ENCODE results near the gene GPANK1. TPM values are rescaled to one million over a fixed set of nuclear protein-coding genes. Genes with fewer than 3 reads are reported as not detected.
A peak's percentile ranks its signal among the peaks of the same experiment; 100 is the strongest.

GPANK1 gene
- total RNA-seq, 2 experiments from 2014 or later, result 33.3 to 37.0 TPM

DNA sequence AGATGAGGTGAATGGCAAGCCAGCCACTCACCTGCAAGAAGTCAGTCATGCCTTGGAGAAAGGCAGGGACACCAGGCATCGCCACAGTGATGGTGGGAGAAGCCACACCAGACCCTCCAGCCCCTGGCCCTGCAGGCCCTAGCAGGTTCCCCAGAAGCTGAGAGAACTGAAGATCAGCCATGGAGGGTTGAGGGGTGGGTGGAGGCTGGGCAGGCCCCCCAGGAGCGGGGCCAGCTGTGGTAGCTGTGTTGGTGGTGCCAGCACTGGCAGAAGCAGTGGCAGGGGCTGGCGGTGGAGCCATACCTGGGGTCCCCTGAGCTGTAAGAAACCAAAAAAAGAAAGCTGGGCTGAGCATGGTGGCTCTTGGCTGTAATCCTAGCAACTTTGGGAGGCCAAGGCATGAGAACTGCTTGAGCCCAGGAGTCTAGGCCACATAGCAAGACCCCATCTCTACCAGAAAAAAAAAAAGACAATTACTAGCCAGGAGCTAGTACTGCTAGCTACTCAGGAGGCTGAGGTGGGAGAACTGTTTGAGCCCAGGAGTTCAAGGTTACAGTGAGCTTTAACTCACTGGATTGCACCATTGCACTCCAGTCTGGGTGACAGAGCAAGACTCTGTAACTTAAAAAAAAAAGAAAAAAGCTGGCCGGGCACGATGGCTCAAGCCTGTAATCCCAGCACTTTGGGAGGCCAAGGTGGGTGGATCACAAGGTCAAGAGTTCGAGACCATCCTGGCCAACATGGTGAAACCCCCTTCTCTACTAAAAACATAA is 21.8 kb downstream of the GPANK1 start:
- Mint-ChIP-seq H3K4me3 (no peak overlapping the region), H3K9me3 (no peaks in the 10 kb centered on the region), H3K4me1 (peaks cover 18% of the 10 kb centered on the region), H3K27ac (no peak overlapping the region), H3K27me3 (no peaks in the 10 kb centered on the region), H3K36me3 (peaks cover 14% of the 10 kb centered on the region)
- no peak for DNase-seq

DNA sequence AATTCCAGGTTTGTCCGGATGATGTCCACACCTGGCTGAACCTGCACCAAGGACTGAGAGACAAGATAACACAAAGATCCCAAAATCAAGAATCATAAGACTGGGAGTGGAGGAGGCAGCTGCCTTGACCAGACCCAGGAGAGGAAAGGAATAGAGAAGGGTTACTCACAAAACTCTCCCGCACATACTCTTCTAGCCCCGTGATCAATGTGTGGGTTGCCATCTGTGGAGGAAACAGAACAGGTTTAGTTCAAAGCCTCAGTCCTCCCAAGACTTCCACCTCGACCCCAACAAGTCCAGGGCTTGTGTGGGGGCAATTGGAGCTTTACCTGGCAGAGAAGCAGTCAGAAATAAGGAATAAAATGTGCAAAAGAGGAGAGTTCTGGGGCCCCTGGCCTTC is 23.4 kb downstream of the GPANK1 start:
- H3K27me3 Mint-ChIP-seq, result no peaks in the 10 kb centered on the region
- no peak overlapping the region for H3K27ac Mint-ChIP-seq
- no peak for DNase-seq
- H3K4me1 Mint-ChIP-seq, result peaks cover 18% of the 10 kb centered on the region
- H3K4me3 Mint-ChIP-seq, result no peak overlapping the region
- H3K36me3 Mint-ChIP-seq, result peaks cover 13% of the 10 kb centered on the region
- no peaks in the 10 kb centered on the region for H3K9me3 Mint-ChIP-seq

DNA sequence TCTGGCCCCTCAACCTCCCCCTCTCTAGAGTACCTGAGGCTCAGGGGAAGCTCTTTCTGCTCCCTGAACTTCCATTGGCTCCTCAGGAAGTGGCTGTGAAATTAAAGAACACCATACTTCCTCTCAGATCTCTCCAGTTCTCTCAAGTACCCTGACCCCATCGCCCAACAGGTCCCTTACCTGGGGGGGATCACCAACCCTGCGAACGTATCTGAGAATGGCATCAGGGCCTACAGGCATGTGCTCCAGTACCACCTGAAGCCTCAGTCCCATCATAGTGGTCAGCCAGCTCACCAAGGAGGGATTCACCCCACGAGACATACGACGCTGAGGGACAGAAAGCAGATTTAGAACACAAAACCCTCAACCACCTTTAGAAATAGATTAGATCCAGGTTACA is 24.2 kb downstream of the GPANK1 start:
- no peak for DNase-seq
- Mint-ChIP-seq H3K4me1 (peaks cover 18% of the 10 kb centered on the region), H3K27ac (peak overlapping the region; percentile 48), H3K9me3 (no peaks in the 10 kb centered on the region), H3K4me3 (no peak overlapping the region), H3K27me3 (no peaks in the 10 kb centered on the region), H3K36me3 (peaks cover 13% of the 10 kb centered on the region)

DNA sequence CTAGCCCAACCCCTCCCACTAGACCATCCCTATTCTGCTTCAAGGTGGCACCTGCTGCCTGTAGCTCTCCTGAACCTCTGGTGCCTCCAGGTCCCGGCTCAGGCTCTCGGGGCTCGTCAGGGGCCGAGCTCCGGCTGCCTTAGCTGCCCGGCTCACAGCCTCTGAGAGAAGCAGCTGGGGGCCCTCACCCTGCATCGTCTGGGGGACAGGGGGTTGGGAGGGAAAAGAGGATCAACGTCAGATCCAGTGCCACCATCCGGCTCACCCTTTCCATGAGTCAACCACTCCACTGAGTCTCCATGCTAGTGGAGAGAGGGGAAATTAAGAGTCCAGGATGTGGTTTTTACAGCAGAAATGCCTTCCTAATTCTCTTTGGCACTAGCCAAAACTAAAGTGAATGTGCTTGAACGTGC is 25.3 kb downstream of the GPANK1 start:
- no peak for DNase-seq
- H3K27me3 Mint-ChIP-seq, result no peaks in the 10 kb centered on the region
- H3K36me3 Mint-ChIP-seq, result peaks cover 9% of the 10 kb centered on the region
- no peaks in the 10 kb centered on the region for H3K9me3 Mint-ChIP-seq
- H3K4me3 Mint-ChIP-seq, result no peak overlapping the region
- H3K4me1 Mint-ChIP-seq, result peaks cover 15% of the 10 kb centered on the region
- H3K27ac Mint-ChIP-seq, result peak overlapping the region; percentile 63

DNA sequence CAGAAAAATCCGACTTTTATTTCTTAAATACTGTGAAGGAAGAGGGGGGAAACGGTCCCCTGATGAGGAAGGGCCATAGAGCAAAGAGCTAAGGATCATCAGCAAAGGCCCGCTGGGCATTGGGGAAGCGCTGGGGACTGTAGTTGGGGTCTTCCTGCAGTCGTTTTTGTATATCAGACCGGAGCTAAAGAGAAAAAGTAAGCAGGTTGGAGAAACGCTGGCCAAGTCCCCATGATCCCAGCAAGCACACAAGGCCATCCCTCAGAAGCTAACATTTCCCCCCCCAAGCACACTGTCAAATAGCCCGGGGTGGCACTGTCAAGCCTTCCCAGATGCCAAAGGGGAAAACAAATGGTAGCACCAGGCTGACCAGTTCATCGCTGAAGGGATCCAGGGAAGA is 25.8 kb downstream of the GPANK1 start:
- H3K27ac Mint-ChIP-seq, result peak overlapping the region; percentile 63
- DNase-seq, result no peak
- no peak overlapping the region for H3K4me3 Mint-ChIP-seq

DNA sequence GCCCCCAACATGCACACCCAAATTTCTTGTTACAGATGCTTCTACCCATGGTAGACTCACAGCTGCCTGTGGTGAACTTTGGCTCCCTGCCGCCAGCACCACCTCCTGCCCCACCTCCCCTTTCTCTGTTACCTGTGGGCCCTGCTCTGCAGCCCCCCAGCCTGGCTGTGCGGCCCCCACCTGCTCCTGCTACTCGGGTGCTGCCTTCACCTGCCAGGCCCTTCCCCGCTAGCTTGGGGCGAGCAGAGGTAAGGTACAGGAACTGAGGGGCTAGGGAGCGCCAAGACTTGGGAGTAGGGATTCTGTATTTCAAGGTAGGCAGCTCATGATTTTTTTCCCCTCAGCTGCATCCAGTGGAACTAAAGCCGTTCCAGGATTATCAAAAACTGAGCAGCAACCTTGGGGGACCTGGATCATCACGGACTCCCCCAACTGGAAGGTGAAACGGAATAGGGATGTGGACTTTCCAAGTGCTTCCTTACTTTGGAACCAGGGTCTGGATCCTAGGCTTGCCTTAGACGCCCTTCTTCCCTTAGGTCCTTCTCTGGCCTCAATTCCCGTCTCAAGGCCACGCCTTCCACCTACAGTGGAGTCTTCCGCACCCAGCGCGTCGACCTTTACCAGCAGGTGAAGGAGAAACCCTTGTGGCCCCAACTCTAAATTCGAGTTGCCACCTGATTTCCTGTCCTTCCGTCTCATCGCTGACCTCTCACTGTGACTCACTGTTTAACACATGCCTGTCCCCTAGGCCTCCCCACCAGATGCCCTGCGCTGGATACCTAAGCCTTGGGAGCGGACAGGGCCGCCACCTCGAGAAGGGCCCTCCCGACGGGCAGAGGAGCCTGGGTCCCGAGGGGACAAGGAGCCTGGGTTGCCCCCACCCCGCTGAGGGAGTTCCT is 27.9 kb downstream of the GPANK1 start:
- peaks cover 14% of the 10 kb centered on the region for H3K36me3 Mint-ChIP-seq
- peaks cover 18% of the 10 kb centered on the region for H3K4me1 Mint-ChIP-seq
- H3K9me3 Mint-ChIP-seq, result no peaks in the 10 kb centered on the region
- no peak for DNase-seq
- no peak overlapping the region for H3K4me3 Mint-ChIP-seq
- H3K27me3 Mint-ChIP-seq, result no peaks in the 10 kb centered on the region
- H3K27ac Mint-ChIP-seq, result peak overlapping the region; percentile 58

More for the DNA sequence above, 25.8 kb downstream of the GPANK1 start:
- Mint-ChIP-seq H3K9me3 (no peaks in the 10 kb centered on the region), H3K36me3 (peaks cover 10% of the 10 kb centered on the region), H3K27me3 (no peaks in the 10 kb centered on the region), H3K4me1 (peaks cover 15% of the 10 kb centered on the region)

DNA sequence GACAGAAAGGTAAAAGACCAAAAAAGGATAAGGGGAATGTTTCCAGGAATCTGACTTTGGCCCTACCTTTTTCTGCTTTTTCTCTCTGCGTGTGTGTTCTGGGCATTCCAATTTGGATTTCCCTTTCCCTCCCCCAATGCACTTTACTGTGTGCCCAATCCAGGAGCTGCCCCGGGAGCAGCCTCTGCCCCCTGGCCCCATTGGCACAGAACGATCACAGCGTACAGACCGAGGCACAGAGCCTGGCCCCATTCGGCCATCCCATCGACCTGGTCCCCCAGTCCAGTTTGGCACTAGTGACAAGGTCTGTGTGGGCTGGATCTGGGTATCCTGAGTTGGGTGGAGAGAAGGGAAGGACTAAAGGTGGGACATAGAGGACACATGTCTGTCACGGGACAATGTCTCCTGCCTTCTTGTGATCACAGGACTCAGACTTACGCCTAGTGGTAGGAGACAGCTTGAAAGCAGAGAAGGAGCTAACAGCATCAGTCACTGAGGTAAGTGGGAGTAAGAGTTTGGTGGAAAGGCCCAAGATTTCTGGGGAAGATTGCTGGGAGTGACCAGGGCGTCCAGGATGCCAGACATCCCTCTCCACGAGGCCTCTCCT is 29.7 kb downstream of the GPANK1 start:
- Mint-ChIP-seq H3K36me3 (peaks cover 25% of the 10 kb centered on the region), H3K27ac (peak overlapping the region; percentile 15)
- no peak for DNase-seq

DNA sequence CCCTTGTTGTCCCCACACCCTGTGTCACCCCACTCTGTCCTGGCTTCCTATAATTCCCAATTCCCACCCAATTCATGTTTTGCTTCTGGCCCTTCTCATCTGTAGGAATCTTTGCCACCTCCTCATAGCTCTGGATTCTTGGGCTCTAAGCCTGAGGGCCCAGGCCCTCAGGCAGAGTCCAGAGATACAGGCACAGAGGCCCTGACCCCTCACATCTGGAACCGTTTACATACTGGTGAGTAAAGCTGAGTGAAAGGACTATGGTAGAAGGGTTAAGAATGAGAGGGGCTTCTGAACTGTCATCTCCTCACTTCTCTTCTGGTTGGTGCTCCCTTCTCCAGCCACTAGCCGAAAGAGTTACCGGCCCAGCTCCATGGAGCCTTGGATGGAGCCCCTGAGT is 30.7 kb downstream of the GPANK1 start:
- Mint-ChIP-seq H3K27me3 (no peaks in the 10 kb centered on the region), H3K4me1 (peaks cover 6% of the 10 kb centered on the region), H3K27ac (peak overlapping the region; percentile 2), H3K36me3 (peaks cover 30% of the 10 kb centered on the region), H3K9me3 (no peaks in the 10 kb centered on the region), H3K4me3 (no peak overlapping the region)
- no peak for DNase-seq

More for the DNA sequence above, 29.7 kb downstream of the GPANK1 start:
- Mint-ChIP-seq H3K9me3 (no peaks in the 10 kb centered on the region), H3K4me3 (no peak overlapping the region), H3K4me1 (peaks cover 13% of the 10 kb centered on the region), H3K27me3 (no peaks in the 10 kb centered on the region)

DNA sequence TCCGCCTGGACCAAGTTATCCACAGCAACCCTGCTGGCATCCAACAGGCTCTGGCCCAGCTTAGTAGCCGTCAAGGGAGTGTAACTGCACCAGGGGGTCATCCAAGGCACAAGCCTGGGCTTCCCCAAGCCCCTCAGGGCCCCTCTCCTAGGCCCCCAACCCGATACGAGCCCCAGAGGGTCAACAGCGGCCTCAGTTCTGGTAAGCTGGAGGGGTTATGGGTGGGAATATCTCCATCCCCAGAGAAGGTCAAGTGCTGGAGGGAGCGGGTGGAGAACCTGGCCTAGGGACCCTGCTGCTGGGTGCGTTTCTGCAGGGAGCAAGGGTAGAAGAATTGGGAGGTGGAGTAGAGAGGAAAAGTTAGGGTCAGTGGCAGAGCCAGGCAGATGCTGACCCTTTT is 31.4 kb downstream of the GPANK1 start:
- H3K36me3 Mint-ChIP-seq, result peaks cover 28% of the 10 kb centered on the region
- no peak for DNase-seq
- peak overlapping the region; percentile 34 for H3K27ac Mint-ChIP-seq
- H3K4me3 Mint-ChIP-seq, result no peak overlapping the region
- H3K27me3 Mint-ChIP-seq, result no peaks in the 10 kb centered on the region
- H3K9me3 Mint-ChIP-seq, result no peaks in the 10 kb centered on the region
- H3K4me1 Mint-ChIP-seq, result peaks cover 3% of the 10 kb centered on the region

DNA sequence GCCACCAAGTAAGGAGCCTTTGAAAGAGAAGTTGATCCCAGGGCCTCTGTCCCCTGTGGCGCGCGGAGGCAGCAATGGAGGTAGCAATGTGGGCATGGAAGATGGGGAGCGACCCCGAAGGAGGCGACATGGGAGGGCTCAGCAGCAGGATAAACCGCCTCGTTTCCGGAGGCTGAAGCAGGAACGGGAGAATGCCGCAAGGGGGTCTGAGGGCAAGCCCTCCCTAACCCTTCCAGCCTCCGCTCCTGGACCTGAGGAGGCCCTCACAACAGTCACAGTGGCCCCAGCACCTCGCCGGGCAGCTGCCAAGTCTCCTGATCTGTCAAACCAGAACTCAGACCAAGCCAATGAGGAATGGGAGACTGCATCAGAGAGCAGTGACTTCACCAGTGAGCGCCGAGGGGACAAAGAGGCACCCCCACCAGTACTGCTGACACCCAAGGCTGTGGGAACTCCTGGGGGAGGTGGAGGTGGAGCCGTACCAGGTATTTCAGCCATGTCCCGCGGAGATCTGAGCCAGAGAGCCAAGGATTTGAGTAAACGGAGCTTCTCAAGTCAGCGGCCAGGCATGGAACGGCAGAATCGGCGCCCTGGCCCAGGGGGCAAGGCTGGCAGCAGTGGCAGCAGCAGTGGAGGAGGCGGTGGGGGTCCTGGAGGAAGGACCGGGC is 32.4 kb downstream of the GPANK1 start:
- Mint-ChIP-seq H3K27me3 (no peaks in the 10 kb centered on the region), H3K4me1 (peaks cover 3% of the 10 kb centered on the region), H3K9me3 (no peaks in the 10 kb centered on the region), H3K4me3 (no peak overlapping the region), H3K27ac (peak overlapping the region; percentile 69), H3K36me3 (peaks cover 33% of the 10 kb centered on the region)
- DNase-seq, result no peak

DNA sequence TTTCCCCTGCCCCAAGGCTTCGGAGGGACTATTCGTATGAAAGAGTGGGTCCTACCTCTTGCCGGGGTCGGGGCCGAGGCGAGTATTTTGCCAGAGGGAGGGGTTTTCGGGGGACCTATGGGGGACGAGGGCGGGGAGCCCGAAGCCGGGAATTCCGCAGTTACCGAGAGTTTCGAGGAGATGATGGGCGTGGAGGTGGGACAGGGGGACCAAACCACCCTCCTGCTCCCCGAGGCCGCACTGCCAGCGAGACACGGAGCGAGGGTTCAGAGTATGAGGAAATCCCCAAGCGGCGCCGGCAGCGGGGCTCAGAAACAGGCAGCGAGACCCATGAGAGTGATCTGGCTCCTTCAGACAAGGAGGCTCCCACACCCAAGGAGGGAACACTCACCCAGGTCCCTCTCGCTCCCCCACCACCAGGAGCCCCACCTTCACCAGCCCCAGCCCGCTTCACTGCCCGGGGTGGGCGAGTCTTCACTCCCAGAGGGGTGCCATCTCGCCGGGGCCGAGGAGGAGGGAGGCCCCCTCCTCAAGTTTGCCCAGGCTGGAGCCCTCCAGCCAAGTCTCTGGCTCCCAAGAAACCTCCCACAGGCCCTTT is 33.0 kb downstream of the GPANK1 start:
- Mint-ChIP-seq H3K36me3 (peaks cover 34% of the 10 kb centered on the region), H3K9me3 (no peaks in the 10 kb centered on the region), H3K4me1 (peaks cover 3% of the 10 kb centered on the region), H3K27ac (peak overlapping the region; percentile 10), H3K27me3 (no peaks in the 10 kb centered on the region), H3K4me3 (no peak overlapping the region)
- no peak for DNase-seq

DNA sequence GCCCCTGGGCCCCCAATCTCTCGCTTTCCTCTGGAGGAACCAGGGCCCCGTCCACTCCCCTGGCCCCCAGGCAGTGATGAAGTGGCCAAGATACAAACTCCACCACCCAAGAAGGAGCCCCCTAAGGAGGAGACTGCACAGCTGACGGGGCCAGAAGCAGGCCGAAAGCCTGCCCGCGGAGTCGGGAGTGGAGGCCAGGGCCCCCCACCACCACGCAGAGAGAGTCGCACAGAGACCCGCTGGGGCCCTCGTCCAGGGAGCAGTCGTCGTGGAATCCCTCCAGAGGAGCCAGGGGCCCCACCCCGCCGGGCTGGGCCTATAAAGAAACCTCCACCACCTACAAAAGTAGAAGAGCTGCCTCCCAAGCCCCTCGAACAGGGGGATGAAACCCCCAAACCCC is 33.6 kb downstream of the GPANK1 start:
- no peak overlapping the region for H3K4me3 Mint-ChIP-seq
- peaks cover 3% of the 10 kb centered on the region for H3K4me1 Mint-ChIP-seq
- DNase-seq, result no peak
- H3K27ac Mint-ChIP-seq, result peak overlapping the region; percentile 75
- no peaks in the 10 kb centered on the region for H3K9me3 Mint-ChIP-seq
- no peaks in the 10 kb centered on the region for H3K27me3 Mint-ChIP-seq
- H3K36me3 Mint-ChIP-seq, result peaks cover 40% of the 10 kb centered on the region

DNA sequence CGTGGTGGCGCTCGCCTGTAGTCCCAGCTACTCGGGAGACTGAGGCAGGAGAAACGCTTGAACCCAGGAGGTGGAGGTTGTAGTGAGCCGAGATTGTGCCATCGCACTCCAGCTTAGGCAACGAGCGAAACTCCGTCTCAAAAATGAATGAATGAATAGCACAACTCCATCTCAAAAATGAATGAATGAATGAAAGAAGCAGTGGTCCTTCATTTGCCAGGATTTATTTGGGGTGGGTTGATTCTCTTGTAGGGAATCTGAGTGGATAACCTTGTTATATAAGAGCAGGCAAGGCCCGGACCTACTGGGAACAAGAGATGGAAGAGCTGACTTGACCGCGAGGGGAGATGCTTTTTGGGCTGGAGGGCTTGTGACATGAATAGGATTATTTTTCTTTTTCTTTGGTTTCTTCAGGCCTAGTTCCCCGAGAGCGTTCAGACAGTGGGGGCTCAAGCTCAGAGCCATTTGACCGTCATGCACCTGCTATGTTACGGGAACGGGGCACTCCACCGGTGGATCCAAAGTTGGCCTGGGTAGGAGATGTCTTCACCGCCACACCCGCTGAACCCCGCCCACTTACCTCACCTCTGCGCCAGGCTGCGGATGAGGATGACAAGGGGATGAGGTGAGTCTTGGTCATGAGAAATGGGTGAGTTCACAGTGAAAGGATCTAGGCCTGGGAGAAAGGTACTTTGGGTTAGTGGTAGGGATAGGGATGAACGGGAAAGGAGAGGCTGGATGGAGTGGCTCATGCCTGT is 34.4 kb downstream of the GPANK1 start:
- H3K4me1 Mint-ChIP-seq, result peaks cover 6% of the 10 kb centered on the region
- H3K4me3 Mint-ChIP-seq, result no peak overlapping the region
- H3K27ac Mint-ChIP-seq, result peak overlapping the region; percentile 75
- no peaks in the 10 kb centered on the region for H3K27me3 Mint-ChIP-seq
- H3K36me3 Mint-ChIP-seq, result peaks cover 47% of the 10 kb centered on the region
- DNase-seq, result no peak
- no peaks in the 10 kb centered on the region for H3K9me3 Mint-ChIP-seq

DNA sequence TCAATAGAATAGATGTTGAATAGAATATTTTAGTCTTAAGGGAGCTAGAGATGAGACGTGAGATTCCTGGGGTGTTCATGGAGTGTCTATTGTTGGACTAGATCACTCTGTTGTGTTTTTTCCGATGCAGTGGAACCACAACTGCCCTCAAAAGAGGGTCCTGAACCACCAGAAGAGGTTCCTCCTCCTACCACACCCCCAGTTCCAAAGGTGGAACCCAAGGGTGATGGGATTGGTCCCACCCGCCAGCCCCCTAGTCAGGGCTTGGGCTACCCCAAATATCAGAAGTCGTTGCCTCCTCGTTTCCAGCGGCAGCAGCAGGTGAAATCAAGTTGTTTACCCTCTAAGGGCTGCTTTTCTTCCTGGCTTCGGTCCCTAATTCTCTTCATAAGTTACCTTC is 35.8 kb downstream of the GPANK1 start:
- no peaks in the 10 kb centered on the region for H3K9me3 Mint-ChIP-seq
- H3K27ac Mint-ChIP-seq, result no peak overlapping the region
- peaks cover 55% of the 10 kb centered on the region for H3K36me3 Mint-ChIP-seq
- DNase-seq, result no peak
- no peaks in the 10 kb centered on the region for H3K27me3 Mint-ChIP-seq
- H3K4me3 Mint-ChIP-seq, result no peak overlapping the region
- peaks cover 6% of the 10 kb centered on the region for H3K4me1 Mint-ChIP-seq

All from activated naive CD8-positive, alpha-beta T cell treated with anti-CD3 and anti-CD28 coated beads for 36 hours (primary cell).